ENCODE measurements around the gene ZNF319. TPM values are rescaled to one million over a fixed set of nuclear protein-coding genes. Genes with fewer than 3 reads are reported as not detected.
A peak's percentile ranks its signal among the peaks of the same experiment; 100 is the strongest.

ZNF319 gene
- total RNA-seq, 1 donor = 4.3 TPM

GRCh38 chr16:57994361-57994760 lies 6.1 kb downstream of the ZNF319 start:
- Histone ChIP-seq H3K4me3 (ENCODE audit: insufficient read depth, low read length) (no peak overlapping the region), H3K79me2 (ENCODE audit: insufficient read depth, low read length) (peaks cover 15% of the 10 kb centered on the region), H3K4me1 (ENCODE audit: insufficient read depth, low read length) (peaks cover 7% of the 10 kb centered on the region), H3K4me2 (ENCODE audit: insufficient read depth, low read length) (no peak overlapping the region), H2AFZ (ENCODE audit: low read length) (no peak overlapping the region), H3K27ac (ENCODE audit: low read depth, low read length) (no peak overlapping the region), H3K27me3 (ENCODE audit: insufficient read depth, low read length) (no peaks in the 10 kb centered on the region), H3K36me3 (ENCODE audit: insufficient read depth, low read length) (peaks cover 35% of the 10 kb centered on the region), H4K20me1 (ENCODE audit: insufficient read depth, low read length) (peaks cover 37% of the 10 kb centered on the region), H3K9me3 (ENCODE audit: low read depth, low read length) (no peaks in the 10 kb centered on the region)
- no peak for TF ChIP-seq CTCF (IDR thresholded peaks at IDR 0.05; ENCODE audit: extremely low read depth, low read depth, low read length)
- peak; percentile 26 for DNase-seq (ENCODE audit: insufficient read length, low spot score, missing footprints)

GRCh38 chr16:57993897-57994296 lies 6.6 kb downstream of the ZNF319 start:
- H3K27me3 ChIP-seq (ENCODE audit: insufficient read depth, low read length) = no peaks in the 10 kb centered on the region
- H3K27ac ChIP-seq (ENCODE audit: low read depth, low read length) = no peak overlapping the region
- peaks cover 35% of the 10 kb centered on the region for H3K36me3 ChIP-seq (ENCODE audit: insufficient read depth, low read length)
- H3K4me3 ChIP-seq (ENCODE audit: insufficient read depth, low read length) = no peak overlapping the region
- H2AFZ ChIP-seq (ENCODE audit: low read length) = no peak overlapping the region
- DNase-seq (ENCODE audit: insufficient read length, low spot score, missing footprints) = peak; percentile 25
- H3K4me2 ChIP-seq (ENCODE audit: insufficient read depth, low read length) = no peak overlapping the region
- no peaks in the 10 kb centered on the region for H3K9me3 ChIP-seq (ENCODE audit: low read depth, low read length)
- peaks cover 12% of the 10 kb centered on the region for H3K79me2 ChIP-seq (ENCODE audit: insufficient read depth, low read length)
- no peak for TF ChIP-seq CTCF (IDR thresholded peaks at IDR 0.05; ENCODE audit: extremely low read depth, low read depth, low read length)
- peaks cover 33% of the 10 kb centered on the region for H4K20me1 ChIP-seq (ENCODE audit: insufficient read depth, low read length)
- H3K4me1 ChIP-seq (ENCODE audit: insufficient read depth, low read length) = peaks cover 2% of the 10 kb centered on the region

GRCh38 chr16:57993438-57993837 lies 7.0 kb downstream of the ZNF319 start:
- Histone ChIP-seq H3K4me3 (ENCODE audit: insufficient read depth, low read length) (no peak overlapping the region), H3K4me2 (ENCODE audit: insufficient read depth, low read length) (no peak overlapping the region), H4K20me1 (ENCODE audit: insufficient read depth, low read length) (peaks cover 31% of the 10 kb centered on the region), H2AFZ (ENCODE audit: low read length) (no peak overlapping the region), H3K27ac (ENCODE audit: low read depth, low read length) (no peak overlapping the region), H3K36me3 (ENCODE audit: insufficient read depth, low read length) (peaks cover 35% of the 10 kb centered on the region), H3K4me1 (ENCODE audit: insufficient read depth, low read length) (no peaks in the 10 kb centered on the region), H3K79me2 (ENCODE audit: insufficient read depth, low read length) (peaks cover 7% of the 10 kb centered on the region), H3K27me3 (ENCODE audit: insufficient read depth, low read length) (no peaks in the 10 kb centered on the region), H3K9me3 (ENCODE audit: low read depth, low read length) (no peaks in the 10 kb centered on the region)
- no peak for TF ChIP-seq CTCF (IDR thresholded peaks at IDR 0.05; ENCODE audit: extremely low read depth, low read depth, low read length)
- peak; percentile 35 for DNase-seq (ENCODE audit: insufficient read length, low spot score, missing footprints)

GRCh38 chr16:57992084-57992483 lies 8.4 kb downstream of the ZNF319 start:
- peaks cover 2% of the 10 kb centered on the region for H3K79me2 ChIP-seq (ENCODE audit: insufficient read depth, low read length)
- no peak overlapping the region for H3K4me2 ChIP-seq (ENCODE audit: insufficient read depth, low read length)
- H3K27me3 ChIP-seq (ENCODE audit: insufficient read depth, low read length) = peaks cover 5% of the 10 kb centered on the region
- H3K27ac ChIP-seq (ENCODE audit: low read depth, low read length) = no peak overlapping the region
- no peaks in the 10 kb centered on the region for H3K9me3 ChIP-seq (ENCODE audit: low read depth, low read length)
- peaks cover 22% of the 10 kb centered on the region for H3K36me3 ChIP-seq (ENCODE audit: insufficient read depth, low read length)
- peak; percentile 54 for DNase-seq (ENCODE audit: insufficient read length, low spot score, missing footprints)
- no peak overlapping the region for H2AFZ ChIP-seq (ENCODE audit: low read length)
- no peak for TF ChIP-seq CTCF (IDR thresholded peaks at IDR 0.05; ENCODE audit: extremely low read depth, low read depth, low read length)
- H3K4me1 ChIP-seq (ENCODE audit: insufficient read depth, low read length) = no peaks in the 10 kb centered on the region
- H4K20me1 ChIP-seq (ENCODE audit: insufficient read depth, low read length) = peaks cover 23% of the 10 kb centered on the region
- H3K4me3 ChIP-seq (ENCODE audit: insufficient read depth, low read length) = no peak overlapping the region
